ELR (cell line): Measurements from ENCODE around the gene OSTM1.

ENCODE experiments used
- DNase-seq: peaks from one replicate; pipeline ENCODE4 v3.0.0-alpha.2; 2015; ENCODE audit warnings: low read depth

OSTM1 gene

GRCh38 chr6:108074359-108075144 lies at the start of gene OSTM1:
Gene OSTM1, minus strand, starts transcription at chr6:108074741. Its CDS starts 90 bp downstream, at chr6:108074651.
- DNase-seq = peak; percentile 88

GRCh38 chr6:108123946-108124345 lies 49.4 kb upstream of the OSTM1 start:
- DNase-seq = no peak

GRCh38 chr6:108123481-108123929 lies 49.0 kb upstream of the OSTM1 start:
- DNase-seq = no peak

- no peak for DNase-seq
Observed at GRCh38 chr6:108121612-108122011, 47.1 kb upstream of the OSTM1 start.

- no peak for DNase-seq
Observed at GRCh38 chr6:108120311-108120710, 45.8 kb upstream of the OSTM1 start.

- DNase-seq = no peak
Observed at GRCh38 chr6:108119769-108120141, 45.2 kb upstream of the OSTM1 start.

GRCh38 chr6:108118810-108119768 lies 44.5 kb upstream of the OSTM1 start:
- DNase-seq = peak; percentile 34

GRCh38 chr6:108118359-108118724 lies 43.8 kb upstream of the OSTM1 start:
- no peak for DNase-seq

- DNase-seq = peak; percentile 51
Observed at GRCh38 chr6:108117427-108118358, 43.2 kb upstream of the OSTM1 start.

- no peak for DNase-seq
Observed at GRCh38 chr6:108116546-108117426, 42.2 kb upstream of the OSTM1 start.

GRCh38 chr6:108115598-108116058 lies 41.1 kb upstream of the OSTM1 start:
- DNase-seq = peak; percentile 63

- DNase-seq = peak; percentile 48
Observed at GRCh38 chr6:108114841-108115597, 40.5 kb upstream of the OSTM1 start.

GRCh38 chr6:108113557-108114519 lies 39.3 kb upstream of the OSTM1 start:
- peak; percentile 74 for DNase-seq

- DNase-seq = no peak
Observed at GRCh38 chr6:108108374-108108773, 33.8 kb upstream of the OSTM1 start.

- DNase-seq = no peak
Observed at GRCh38 chr6:108107102-108107501, 32.6 kb upstream of the OSTM1 start.

- DNase-seq = no peak
Observed at GRCh38 chr6:108106694-108107093, 32.2 kb upstream of the OSTM1 start.

GRCh38 chr6:108106261-108106660 lies 31.7 kb upstream of the OSTM1 start:
- no peak for DNase-seq

GRCh38 chr6:108105571-108105970 lies 31.0 kb upstream of the OSTM1 start:
- DNase-seq = no peak

- no peak for DNase-seq
Observed at GRCh38 chr6:108102965-108103364, 28.4 kb upstream of the OSTM1 start.
